HG03469 (cell line): Measurements from ENCODE around the gene CCER1.

ENCODE experiments used
- ATAC-seq: cut with Tn5 transposase; IDR thresholded peaks from one replicate; pipeline ENCODE4 v1.9.1; 2021; ENCODE audit warnings: mild to moderate bottlenecking, moderate library complexity, moderate number of reproducible peaks; ENCODE audit not compliant: unreplicated experiment

CCER1 gene

GRCh38 chr12:90922145-90922627 lies 32.8 kb downstream of the CCER1 start:
- no peak for ATAC-seq

DNA sequence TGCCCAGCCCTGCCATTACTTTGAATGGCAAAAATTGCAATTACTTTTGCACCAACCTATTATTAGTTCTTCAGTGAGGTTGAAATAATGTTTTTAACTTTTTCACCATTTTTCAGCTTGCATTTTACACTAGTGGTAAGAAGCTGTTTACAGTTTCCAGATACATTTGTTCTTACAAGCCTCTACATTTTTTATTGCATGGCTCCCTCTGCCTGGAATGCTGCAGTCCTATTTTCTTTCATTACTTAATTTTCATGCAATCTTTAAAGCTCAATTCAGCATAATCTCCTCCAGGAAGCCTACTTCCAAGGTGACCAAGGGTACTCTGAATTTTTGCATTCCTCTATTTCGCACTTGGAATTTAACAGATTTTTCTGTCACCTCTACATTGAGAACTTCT lies 33.4 kb downstream of the CCER1 start:
- no peak for ATAC-seq

GRCh38 chr12:90920222-90920621 lies 34.8 kb downstream of the CCER1 start:
- no peak for ATAC-seq

- ATAC-seq: no peak
Observed at GRCh38 chr12:90917431-90917830, 37.5 kb downstream of the CCER1 start.

- ATAC-seq: no peak
Observed at GRCh38 chr12:90916516-90916915, 38.5 kb downstream of the CCER1 start.

DNA sequence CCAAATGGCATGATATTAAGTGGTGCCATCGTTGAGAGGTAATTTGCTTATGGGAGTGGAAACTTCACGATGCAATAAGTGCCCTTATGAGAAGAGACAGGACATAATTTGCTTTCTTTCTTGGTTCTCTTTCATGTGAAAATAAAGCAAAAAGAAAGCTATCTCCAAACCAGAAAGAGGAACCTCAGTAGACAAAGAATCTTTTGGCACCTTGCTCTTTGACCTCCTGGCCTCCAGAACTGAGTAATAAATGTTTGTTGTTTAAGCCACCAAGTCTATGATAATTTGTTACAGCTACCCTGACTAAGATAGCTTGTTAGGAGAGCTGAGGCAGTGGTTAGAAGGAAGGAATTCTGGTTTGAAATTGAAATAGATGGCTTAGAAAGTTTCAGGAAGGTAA lies 39.6 kb downstream of the CCER1 start:
- ATAC-seq: no peak

DNA sequence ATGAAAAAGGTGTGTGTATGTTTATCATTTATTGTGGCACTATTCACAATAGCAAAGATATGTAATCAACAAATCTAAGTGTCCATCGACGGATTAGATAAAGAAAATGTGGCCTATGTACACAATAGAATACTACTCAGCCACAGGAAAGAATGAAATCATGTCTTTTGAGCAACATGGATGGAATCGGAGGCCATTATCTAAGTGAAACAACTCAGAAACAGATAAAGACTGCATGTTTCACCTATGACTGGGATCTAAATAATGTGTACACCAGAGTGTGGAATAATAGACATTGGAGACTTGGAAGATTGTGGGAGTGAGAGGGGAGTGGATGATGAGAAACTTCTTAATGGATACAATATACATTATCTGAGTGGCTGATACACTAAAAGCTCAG lies 44.0 kb downstream of the CCER1 start:
- ATAC-seq: no peak

DNA sequence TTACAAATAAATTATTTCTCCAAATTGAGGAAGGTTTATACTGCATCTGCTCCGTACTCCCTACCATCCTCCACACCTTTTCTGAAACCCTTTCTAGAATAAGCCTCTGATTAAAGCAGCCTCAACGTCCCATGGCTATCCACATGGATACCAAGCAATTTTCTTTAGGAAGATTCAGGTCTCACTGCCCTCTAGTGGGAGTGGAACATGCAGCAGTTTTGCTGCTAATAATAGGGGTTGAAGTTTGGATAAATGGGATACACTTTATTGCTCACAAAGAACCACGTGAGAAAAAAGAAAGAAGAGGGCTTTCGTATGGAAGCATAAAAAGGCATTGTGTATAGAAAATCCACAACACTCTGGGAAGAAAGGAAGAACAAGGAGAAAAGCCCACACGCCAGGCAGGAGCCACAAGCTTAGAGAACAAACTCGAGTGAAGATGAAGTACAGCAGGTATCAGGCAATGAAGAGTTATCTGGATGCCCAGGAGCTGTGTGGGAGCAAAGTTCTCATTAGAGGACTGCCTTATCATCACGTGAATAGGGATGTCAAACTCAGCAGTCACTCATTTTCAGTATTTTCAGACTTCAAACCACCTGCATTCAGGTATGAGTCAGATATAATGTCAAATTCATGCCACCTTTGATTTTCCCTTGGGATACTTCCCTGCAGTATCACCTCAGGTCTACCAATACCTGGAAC lies 45.8 kb downstream of the CCER1 start:
- no peak for ATAC-seq

- ATAC-seq: no peak
Observed at GRCh38 chr12:90908465-90908864, 46.5 kb downstream of the CCER1 start.

DNA sequence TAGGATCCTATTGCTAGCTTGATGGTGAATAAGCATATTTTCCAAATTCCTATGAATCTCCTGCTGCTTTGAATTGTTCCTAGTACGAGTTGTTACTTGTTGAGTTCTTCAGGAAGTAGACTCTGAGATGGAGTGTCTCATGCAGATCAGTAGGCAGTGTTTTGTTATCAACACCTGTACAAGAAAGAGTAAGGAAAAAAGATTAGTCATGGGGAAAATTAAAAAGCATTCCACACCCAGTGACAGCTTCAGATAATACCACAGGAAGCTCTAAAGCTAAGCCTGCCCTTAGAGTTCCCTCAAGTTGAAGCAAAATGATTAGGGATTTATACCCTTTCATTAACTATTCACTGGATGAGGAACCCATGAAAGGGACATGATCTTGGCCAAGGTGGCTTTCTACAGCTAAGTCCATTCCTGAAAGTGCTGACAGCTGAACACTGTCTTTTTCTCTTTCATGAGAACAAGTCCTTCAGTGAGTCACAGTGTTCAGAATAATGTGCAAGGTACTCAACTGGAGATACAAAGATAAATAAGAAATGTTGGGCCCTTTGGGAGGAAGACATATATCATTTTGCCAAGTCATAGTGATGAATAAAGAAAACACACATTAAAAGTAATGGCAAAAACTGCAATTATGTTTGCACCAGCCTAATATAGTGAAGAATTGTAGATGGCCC lies 49.1 kb downstream of the CCER1 start:
- ATAC-seq: no peak

- no peak for ATAC-seq
Observed at GRCh38 chr12:90902596-90902995, 52.4 kb downstream of the CCER1 start.
